ENCODE results near the gene RTKN. TPM values are rescaled to one million over a fixed set of nuclear protein-coding genes. Genes with fewer than 3 reads are reported as not detected.

Gene RTKN
- total RNA-seq, 1 donor from 2014 or later: 72.1 TPM

DNA sequence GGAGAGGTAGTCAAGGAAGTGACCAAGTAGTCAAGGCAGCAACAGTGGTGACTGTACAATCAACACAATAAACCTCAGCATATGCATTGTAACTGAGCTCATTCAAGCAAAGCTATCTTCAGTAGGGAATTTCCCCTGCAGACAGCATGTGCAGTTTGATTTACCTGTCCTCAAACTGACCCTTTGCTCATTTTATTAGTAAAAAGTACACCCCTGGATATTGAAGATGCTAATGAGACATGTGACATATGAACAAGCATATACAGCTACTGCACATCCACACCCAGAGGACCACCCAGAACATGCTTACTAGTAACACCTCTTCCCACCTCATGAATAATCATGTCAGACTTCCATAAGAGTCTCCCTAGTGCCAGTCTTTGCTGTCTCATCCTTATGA, 35.7 kb downstream of the RTKN start:
- TF ChIP-seq, protein P1, sequence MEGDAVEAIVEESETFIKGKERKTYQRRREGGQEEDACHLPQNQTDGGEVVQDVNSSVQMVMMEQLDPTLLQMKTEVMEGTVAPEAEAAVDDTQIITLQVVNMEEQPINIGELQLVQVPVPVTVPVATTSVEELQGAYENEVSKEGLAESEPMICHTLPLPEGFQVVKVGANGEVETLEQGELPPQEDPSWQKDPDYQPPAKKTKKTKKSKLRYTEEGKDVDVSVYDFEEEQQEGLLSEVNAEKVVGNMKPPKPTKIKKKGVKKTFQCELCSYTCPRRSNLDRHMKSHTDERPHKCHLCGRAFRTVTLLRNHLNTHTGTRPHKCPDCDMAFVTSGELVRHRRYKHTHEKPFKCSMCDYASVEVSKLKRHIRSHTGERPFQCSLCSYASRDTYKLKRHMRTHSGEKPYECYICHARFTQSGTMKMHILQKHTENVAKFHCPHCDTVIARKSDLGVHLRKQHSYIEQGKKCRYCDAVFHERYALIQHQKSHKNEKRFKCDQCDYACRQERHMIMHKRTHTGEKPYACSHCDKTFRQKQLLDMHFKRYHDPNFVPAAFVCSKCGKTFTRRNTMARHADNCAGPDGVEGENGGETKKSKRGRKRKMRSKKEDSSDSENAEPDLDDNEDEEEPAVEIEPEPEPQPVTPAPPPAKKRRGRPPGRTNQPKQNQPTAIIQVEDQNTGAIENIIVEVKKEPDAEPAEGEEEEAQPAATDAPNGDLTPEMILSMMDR (conservative IDR thresholded peaks at IDR 0.05): no peak
- Mint-ChIP-seq H3K27me3 (peaks cover 26% of the 10 kb centered on the region), H3K9me3 (no peaks in the 10 kb centered on the region), H3K27ac (no peak overlapping the region), H3K36me3 (no peaks in the 10 kb centered on the region), H3K4me1 (ENCODE audit: unreplicated experiment) (no peaks in the 10 kb centered on the region), H3K4me3 (no peak overlapping the region)
- no peak for DNase-seq (ENCODE audit: extremely low spot score, unreplicated experiment)

DNA sequence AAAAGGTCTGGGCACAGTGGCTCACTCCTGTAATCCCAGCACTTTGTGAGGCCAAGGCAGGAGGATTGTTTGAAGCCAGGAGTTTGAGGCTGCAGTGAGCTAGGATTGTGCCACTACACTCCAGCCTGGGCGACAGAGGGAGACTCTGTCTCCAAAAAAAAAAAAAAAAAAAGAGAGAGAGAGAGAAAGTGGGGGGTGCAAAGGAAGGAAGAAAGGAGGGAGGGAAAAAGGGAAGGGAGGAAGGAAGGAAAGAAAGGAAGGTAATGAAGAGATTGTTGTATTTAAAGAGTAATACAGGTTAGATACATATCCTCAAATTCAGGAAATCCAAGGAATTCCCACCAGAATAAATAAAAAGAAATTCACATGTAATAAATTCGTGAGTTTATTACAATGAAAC, 39.8 kb downstream of the RTKN start:
- peaks cover 10% of the 10 kb centered on the region for H3K27me3 Mint-ChIP-seq
- TF ChIP-seq, protein P1 (conservative IDR thresholded peaks at IDR 0.05): no peak
- H3K9me3 Mint-ChIP-seq: no peaks in the 10 kb centered on the region
- no peak overlapping the region for H3K4me3 Mint-ChIP-seq
- H3K4me1 Mint-ChIP-seq (ENCODE audit: unreplicated experiment): no peaks in the 10 kb centered on the region
- no peak for DNase-seq (ENCODE audit: extremely low spot score, unreplicated experiment)
- no peaks in the 10 kb centered on the region for H3K36me3 Mint-ChIP-seq
- no peak overlapping the region for H3K27ac Mint-ChIP-seq

DNA sequence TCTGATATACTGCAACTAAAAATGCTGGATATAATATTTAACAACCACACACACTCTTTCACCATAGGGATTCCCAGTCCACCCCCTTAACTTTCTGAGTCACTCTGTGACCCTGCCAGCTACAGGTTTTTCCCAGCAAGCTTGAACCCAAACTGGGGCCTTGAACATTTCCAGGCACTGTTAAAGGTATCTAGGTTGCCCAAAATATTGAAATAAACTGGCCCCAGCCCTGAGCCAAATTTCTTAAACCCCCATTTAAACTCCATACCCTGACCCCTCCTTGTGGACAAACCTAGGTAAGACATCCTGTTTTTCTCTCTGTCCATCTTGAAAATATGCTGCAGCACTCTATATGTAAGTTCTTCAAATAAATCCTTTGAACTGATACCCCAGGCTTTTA, 42.0 kb downstream of the RTKN start:
- TF ChIP-seq, protein P1 (conservative IDR thresholded peaks at IDR 0.05): peak; percentile 75
- Mint-ChIP-seq H3K9me3 (no peaks in the 10 kb centered on the region), H3K27ac (no peak overlapping the region), H3K4me1 (ENCODE audit: unreplicated experiment) (no peaks in the 10 kb centered on the region), H3K36me3 (no peaks in the 10 kb centered on the region), H3K27me3 (peaks cover 3% of the 10 kb centered on the region), H3K4me3 (no peak overlapping the region)
- no peak for DNase-seq (ENCODE audit: extremely low spot score, unreplicated experiment)

DNA sequence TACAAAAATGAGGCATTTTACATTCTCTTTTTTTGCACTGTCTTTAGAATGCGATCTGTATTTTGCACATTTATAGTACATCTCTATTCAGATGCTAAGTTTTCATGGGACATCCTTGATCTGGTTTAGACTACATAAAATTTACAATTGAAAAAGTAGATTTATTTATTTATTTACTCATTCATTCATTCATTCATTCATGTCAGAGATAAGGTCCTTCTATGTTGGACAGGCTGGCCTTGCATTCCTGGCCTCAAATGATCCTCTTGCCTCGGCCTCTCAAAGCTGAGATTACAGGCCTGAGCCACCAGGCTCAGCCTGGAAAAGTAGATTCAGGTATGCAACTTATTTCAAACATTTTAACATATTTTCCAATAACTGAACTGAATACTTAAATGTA, 45.6 kb downstream of the RTKN start:
- Mint-ChIP-seq H3K4me1 (ENCODE audit: unreplicated experiment) (peaks cover under 1% of the 10 kb centered on the region), H3K27ac (no peak overlapping the region), H3K4me3 (no peak overlapping the region), H3K36me3 (no peaks in the 10 kb centered on the region), H3K9me3 (no peaks in the 10 kb centered on the region), H3K27me3 (peaks cover 3% of the 10 kb centered on the region)
- no peak for DNase-seq (ENCODE audit: extremely low spot score, unreplicated experiment)
- TF ChIP-seq, protein P1 (conservative IDR thresholded peaks at IDR 0.05): peak; percentile 33

DNA sequence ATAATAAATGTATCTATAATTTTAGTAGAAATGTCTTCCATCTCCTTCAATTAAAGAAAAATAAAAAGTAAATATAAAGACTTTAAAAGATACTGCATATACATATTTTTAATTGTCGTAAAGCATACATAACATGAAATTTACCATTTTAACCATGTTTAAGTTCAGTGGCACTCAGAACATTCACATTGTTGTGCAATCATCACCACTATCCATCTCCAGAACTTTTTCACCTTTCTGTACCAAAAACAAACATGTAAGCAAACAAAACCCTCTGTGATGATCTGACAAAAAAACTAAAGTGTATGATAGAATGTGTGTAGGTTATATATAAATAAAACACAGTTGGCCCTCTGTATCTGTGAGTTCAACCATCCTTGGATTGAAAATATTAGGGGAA, 48.2 kb downstream of the RTKN start:
- Mint-ChIP-seq H3K4me3 (peak overlapping the region; percentile 11), H3K27ac (no peak overlapping the region), H3K36me3 (no peaks in the 10 kb centered on the region), H3K9me3 (no peaks in the 10 kb centered on the region), H3K4me1 (ENCODE audit: unreplicated experiment) (peaks cover 10% of the 10 kb centered on the region), H3K27me3 (no peaks in the 10 kb centered on the region)
- TF ChIP-seq, protein P1 (conservative IDR thresholded peaks at IDR 0.05): no peak
- DNase-seq (ENCODE audit: extremely low spot score, unreplicated experiment): no peak

DNA sequence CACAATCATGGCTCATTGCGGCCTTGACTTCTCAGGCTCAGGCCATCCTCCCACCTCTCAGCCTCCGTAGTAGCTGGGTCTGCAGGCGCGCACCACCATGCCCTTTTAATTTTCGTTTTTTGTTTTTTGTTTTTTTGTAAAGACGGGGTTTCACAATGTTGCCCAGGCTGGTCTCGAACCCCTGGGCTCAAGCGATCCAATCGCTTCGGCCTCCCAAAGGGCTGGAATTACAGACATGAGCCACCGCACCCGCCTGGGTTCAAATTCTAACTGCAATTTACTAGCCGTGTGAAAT, 49.3 kb downstream of the RTKN start:
- DNase-seq (ENCODE audit: extremely low spot score, unreplicated experiment): no peak
- Mint-ChIP-seq H3K27me3 (no peaks in the 10 kb centered on the region), H3K36me3 (no peaks in the 10 kb centered on the region), H3K27ac (peak overlapping the region; percentile 99), H3K4me3 (peak overlapping the region; percentile 68), H3K4me1 (ENCODE audit: unreplicated experiment) (peaks cover 10% of the 10 kb centered on the region), H3K9me3 (no peaks in the 10 kb centered on the region)
- TF ChIP-seq, protein P1 (conservative IDR thresholded peaks at IDR 0.05): no peak

Data from type B pancreatic cell (in vitro differentiated cells).